Breast epithelium (tissue), 4 donors: Measurements from ENCODE around the gene ATP6V1F. TPM values are rescaled to one million over a fixed set of nuclear protein-coding genes. Genes with fewer than 3 reads are reported as not detected.
A peak's percentile ranks its signal among the peaks of the same experiment; 100 is the strongest.

ENCODE experiments used
- DNase-seq, 2 donors: peaks; one replicate each; pipeline ENCODE4 v3.0.0-alpha.2; 2019; ENCODE audit warnings: low spot score in 2 of 2
- H3K27ac ChIP-seq, 2 donors: fragments of 200-600 bp; sonication (generic) in 1 of 2; one replicate each; pipeline ENCODE4 v1.5.1; 2016 to 2019; ENCODE audit warnings: mild to moderate bottlenecking in 1 of 2
- H3K27me3 ChIP-seq, 2 donors: fragments of 200-600 bp; sonication (generic) in 1 of 2; one replicate each; pipeline versions ENCODE4 v1.5.1 to v1.6.0; 2017 to 2019; ENCODE audit warnings: control low read depth in 1 of 2, mild to moderate bottlenecking in 1 of 2
- H3K36me3 ChIP-seq: fragments of 200-600 bp; one replicate; pipeline ENCODE4 v1.5.1; 2019
- H3K4me1 ChIP-seq, 2 donors: fragments of 200-600 bp; sonication (generic); one replicate each; pipeline ENCODE4 v1.5.1; 2016 to 2019; ENCODE audit warnings: control low read depth in 1 of 2
- H3K4me3 ChIP-seq, 3 donors: fragments of 200-600 bp; sonication (generic); 1 replicate in 2 of 3; 2 replicates in 1 of 3; pipeline ENCODE4 v1.5.1; 2016 to 2019; ENCODE audit warnings: mild to moderate bottlenecking in 3 of 3, moderate library complexity in 2 of 3
- H3K9me3 ChIP-seq, 2 donors: fragments of 200-600 bp; sonication (generic) in 1 of 2; one replicate each; pipeline ENCODE4 v1.5.1; 2016 to 2019; ENCODE audit warnings: control low read depth in 1 of 2
- CTCF ChIP-seq, 3 donors: fragments of 450-650 bp; IDR thresholded peaks; one replicate each; pipeline ENCODE4 v1.5.1; 2016 to 2017; ENCODE audit warnings: antibody characterized with exemption in 3 of 3, mild to moderate bottlenecking in 3 of 3, moderate library complexity in 3 of 3
- POLR2A ChIP-seq: fragments of 450-650 bp; IDR thresholded peaks from one replicate; pipeline ENCODE4 v1.6.1; 2016; ENCODE audit warnings: antibody characterized with exemption, mild to moderate bottlenecking, moderate library complexity
- POLR2AphosphoS5 ChIP-seq, 3 donors: sonication (generic); formaldehyde crosslinking; IDR thresholded peaks; one replicate each; pipeline ENCODE4 v1.6.1; 2017; ENCODE audit warnings: antibody characterized with exemption in 3 of 3
- intact Hi-C: fragments of 100-400 bp; cut with DNase I; formaldehyde crosslinking; loops from one replicate; pipeline ENCODE4 v1.15.1; 2023; ENCODE audit warnings: low total_unique reads
- total RNA-seq, 3 donors: library from RNA; depleted of rRNA; stranded (reverse); fragments of >200 nt; gene quantifications; one replicate each; pipeline ENCODE4 v1.1.0, GENCODE V29; 2016

ATP6V1F gene
- total RNA-seq, 3 donors from 2014 or later = 117 to 174 (median 127) TPM

- Histone ChIP-seq H3K27ac (peak overlapping the region; percentile 75 to 88), H3K9me3 (no peaks in the 10 kb centered on the region), H3K27me3 (no peaks in the 10 kb centered on the region), H3K4me1 (peaks cover 4 to 11% of the 10 kb centered on the region in 2 donors), H3K36me3 (no peaks in the 10 kb centered on the region), H3K4me3 (peak overlapping the region; percentile 71 to 89 (median 84))
- TF ChIP-seq CTCF (IDR thresholded peaks at IDR 0.05) (no peak), POLR2A (no peak), POLR2AphosphoS5 (IDR thresholded peaks at IDR 0.05) (no peak)
- intact Hi-C loops = no loop called here
- DNase-seq = no peak
Observed at GRCh38 chr7:128861957-128862570, 592 bp upstream of the ATP6V1F start.

GRCh38 chr7:128863433-128863989, 855 bp downstream of the ATP6V1F start:
- Histone ChIP-seq H3K27ac (peak overlapping the region; percentile 75 to 88), H3K4me3 (peak overlapping the region; percentile 71 to 89 (median 84)), H3K4me1 (peaks cover 4 to 11% of the 10 kb centered on the region in 2 donors), H3K36me3 (no peaks in the 10 kb centered on the region), H3K9me3 (no peaks in the 10 kb centered on the region), H3K27me3 (no peaks in the 10 kb centered on the region)
- DNase-seq = no peak
- TF ChIP-seq CTCF (IDR thresholded peaks at IDR 0.05) (peak; percentile 17 to 34 (median 26)), POLR2AphosphoS5 (IDR thresholded peaks at IDR 0.05) (no peak)
- intact Hi-C loops = no loop called here

GRCh38 chr7:128865303-128865702, 2.6 kb downstream of the ATP6V1F start:
- DNase-seq = no peak
- TF ChIP-seq CTCF (IDR thresholded peaks at IDR 0.05) = no peak
- TF ChIP-seq POLR2A = no peak
- TF ChIP-seq POLR2AphosphoS5 (IDR thresholded peaks at IDR 0.05) = no peak
- Histone ChIP-seq H3K9me3 (no peaks in the 10 kb centered on the region), H3K27ac (no peak overlapping the region), H3K36me3 (no peaks in the 10 kb centered on the region), H3K4me3 (no peak overlapping the region), H3K27me3 (no peaks in the 10 kb centered on the region), H3K4me1 (peaks cover 4 to 7% of the 10 kb centered on the region in 2 donors)
- intact Hi-C loops = no loop called here

GRCh38 chr7:128865996-128866877, 3.6 kb downstream of the ATP6V1F start:
- no peaks in the 10 kb centered on the region for H3K9me3 ChIP-seq
- intact Hi-C loops = no loop called here
- TF ChIP-seq CTCF (IDR thresholded peaks at IDR 0.05) = no peak
- no peak for TF ChIP-seq POLR2AphosphoS5 (IDR thresholded peaks at IDR 0.05)
- no peak for TF ChIP-seq POLR2A
- H3K27me3 ChIP-seq = no peaks in the 10 kb centered on the region
- no peaks in the 10 kb centered on the region for H3K36me3 ChIP-seq
- H3K4me3 ChIP-seq = no peak overlapping the region
- no peak for DNase-seq
- no peak overlapping the region for H3K27ac ChIP-seq
- peaks cover 4 to 7% of the 10 kb centered on the region in 2 donors for H3K4me1 ChIP-seq

- Histone ChIP-seq H3K27me3 (no peaks in the 10 kb centered on the region), H3K4me1 (peaks cover 4 to 7% of the 10 kb centered on the region in 2 donors), H3K36me3 (no peaks in the 10 kb centered on the region), H3K9me3 (no peaks in the 10 kb centered on the region), H3K27ac (no peak overlapping the region), H3K4me3 (no peak overlapping the region)
- no peak for TF ChIP-seq POLR2AphosphoS5 (IDR thresholded peaks at IDR 0.05)
- no peak for TF ChIP-seq CTCF (IDR thresholded peaks at IDR 0.05)
- TF ChIP-seq POLR2A = no peak
- intact Hi-C loops = no loop called here
- DNase-seq = no peak
Observed at GRCh38 chr7:128867241-128867640, 4.6 kb downstream of the ATP6V1F start.
